Left kidney (tissue), 2 donors: ENCODE measurements around the gene FAM53B. TPM values are rescaled to one million over a fixed set of nuclear protein-coding genes. Genes with fewer than 3 reads are reported as not detected.

Source experiments
- DNase-seq: peaks from one replicate; pipeline ENCODE4 v3.0.0-alpha.2; 2013
- polyA plus RNA-seq: library from polyadenylated mRNA; unstranded; fragments of 120-200 nt; gene quantifications from one replicate; pipeline ENCODE4 v1.2.1, GENCODE V29; 2013; ENCODE audit not compliant: insufficient read length

FAM53B gene
- polyA plus RNA-seq, 1 donor: 23.4 TPM

- DNase-seq: no peak
Observed at GRCh38 chr10:124647421-124648130, 96.6 kb downstream of the FAM53B start.

DNA sequence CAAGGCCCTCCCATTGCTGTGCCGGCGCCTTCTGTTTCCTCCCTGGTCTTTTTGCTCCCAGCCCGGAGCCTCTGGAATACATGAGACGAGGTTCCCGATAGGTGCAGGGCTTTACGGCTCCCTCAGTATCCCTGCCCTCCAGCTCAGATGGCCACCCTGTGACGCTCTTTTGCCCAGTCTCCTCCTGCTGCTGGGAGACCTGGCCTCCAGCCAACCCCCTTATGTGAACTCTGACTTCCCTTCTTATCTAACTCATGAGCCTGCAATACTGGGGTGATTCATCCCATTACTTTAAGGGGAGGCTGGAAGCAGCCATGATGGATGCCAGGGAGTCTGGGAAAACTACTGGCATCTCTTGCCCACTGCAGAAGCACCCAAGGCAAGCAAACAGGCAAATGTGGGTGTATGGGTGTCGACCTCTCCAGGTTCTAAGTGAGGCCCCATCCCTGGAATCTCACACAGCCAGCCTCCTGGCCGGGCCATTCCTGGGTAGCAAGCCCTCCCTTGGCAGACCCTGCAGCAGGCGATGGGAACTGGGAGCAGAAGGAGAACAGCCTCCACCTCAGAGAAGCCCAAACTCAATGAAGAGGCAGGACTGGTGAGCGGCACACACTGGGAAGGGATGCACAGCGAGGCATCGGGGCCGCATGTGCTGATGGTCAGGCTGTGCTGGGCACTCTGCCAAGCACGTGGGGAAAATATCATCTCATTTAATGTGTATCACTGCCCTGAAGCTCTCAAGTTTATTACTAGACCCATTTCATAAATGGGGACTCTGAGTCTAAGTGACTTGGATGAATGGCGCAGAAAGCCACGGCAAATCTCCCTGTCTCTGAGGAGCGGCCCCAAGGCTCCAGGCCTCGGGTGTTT is 97.5 kb downstream of the FAM53B start:
- no peak for DNase-seq

DNA sequence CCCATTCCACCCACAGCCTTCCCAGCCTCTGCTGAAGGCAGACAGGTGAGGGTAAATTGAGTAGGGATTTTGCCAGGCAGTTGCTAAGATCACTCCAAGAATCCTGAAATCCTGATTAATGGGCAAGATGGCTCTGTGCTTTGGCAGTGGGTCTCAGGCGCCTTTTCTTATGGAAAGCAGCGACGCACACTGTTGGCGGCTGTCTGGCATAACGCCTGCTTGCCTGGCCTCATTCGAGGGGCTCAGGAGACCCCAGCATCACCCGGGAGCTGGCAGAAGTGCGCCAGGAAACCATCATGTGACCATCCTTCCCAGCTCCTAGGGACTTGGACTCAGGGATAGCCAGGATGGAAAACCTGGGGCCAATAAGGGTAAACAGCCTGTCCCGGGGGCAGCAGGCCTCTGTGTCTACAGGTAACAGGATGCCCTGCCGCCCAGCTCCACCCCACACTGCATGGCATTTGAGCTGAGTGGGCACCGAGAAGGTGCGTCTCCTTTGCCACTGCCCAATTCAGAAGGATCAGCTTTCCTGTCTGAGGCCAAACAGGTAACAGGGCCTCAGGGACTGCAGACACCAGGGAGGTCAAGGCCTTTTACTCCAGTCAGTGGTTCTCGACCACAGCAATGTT is 98.6 kb downstream of the FAM53B start:
- no peak for DNase-seq

DNA sequence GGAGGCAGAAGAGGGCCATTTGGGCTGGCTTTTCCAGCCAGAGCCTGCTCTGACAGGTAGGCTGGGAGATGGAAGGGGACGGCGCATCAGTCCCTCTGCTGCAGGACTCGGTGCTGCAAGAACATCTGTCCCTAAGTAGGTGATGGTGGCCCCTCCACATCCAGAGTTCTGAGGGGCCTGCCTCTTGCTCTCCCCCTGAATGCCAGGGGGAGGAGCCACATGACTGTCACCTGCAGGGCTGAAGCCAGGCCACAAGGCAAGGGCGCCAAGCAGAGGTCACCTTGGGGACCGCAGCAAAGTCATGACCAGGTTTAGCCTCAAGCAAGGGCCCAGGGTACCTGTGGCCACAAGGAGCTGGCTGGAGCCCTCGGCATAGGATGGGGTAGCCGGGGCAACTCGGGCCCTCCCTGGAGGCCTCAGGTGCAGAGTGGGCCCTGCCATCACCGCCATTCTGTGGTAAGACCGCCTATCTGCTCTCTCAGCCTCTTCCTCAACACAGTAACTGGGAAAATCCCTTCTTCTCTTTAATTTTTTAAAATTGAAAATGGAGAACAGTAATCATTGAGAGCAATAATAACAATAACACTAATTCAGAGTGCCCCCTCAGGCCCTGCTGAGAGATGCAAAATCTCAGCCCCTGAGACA is 99.3 kb downstream of the FAM53B start:
- no peak for DNase-seq

GRCh38 chr10:124644236-124644635 is 99.9 kb downstream of the FAM53B start:
- no peak for DNase-seq

DNA sequence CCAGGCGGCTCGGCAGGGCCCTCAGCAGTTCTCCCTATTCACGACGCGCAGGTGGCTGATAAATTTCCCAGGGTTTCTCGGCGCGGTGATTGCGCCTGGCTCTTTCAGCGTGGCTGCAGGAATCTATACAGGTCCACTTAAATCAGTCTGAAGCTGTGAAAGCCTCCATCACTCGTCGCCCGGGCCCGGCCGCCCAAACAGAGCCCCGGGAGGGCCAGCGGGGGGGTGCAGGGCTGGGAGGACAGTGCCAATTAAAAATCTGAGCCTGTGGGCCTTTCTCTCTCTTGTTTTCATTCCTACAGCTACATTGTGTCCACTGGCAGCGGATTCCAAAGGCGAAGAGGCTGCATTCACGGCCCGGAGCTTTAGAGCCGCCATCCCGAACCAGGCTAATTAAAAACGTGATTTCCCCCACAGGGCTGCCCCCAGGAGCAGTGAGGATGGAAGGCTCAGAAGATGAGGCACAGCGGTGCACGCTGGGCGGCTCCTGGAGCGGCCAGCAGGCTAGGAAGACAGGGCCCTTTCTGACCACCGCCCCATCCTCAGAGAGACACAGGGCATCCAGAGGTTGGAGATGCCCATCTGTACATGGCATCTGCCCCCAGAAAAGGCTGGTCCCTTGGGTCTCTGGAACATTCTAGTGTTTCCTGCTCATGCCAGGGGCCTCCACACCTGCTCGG is 100.7 kb downstream of the FAM53B start:
- DNase-seq: no peak

GRCh38 chr10:124642088-124642710 is 102.0 kb downstream of the FAM53B start:
- DNase-seq: no peak

- no peak for DNase-seq
Observed at GRCh38 chr10:124641282-124642087, 102.7 kb downstream of the FAM53B start.

- DNase-seq: no peak
Observed at GRCh38 chr10:124640538-124641231, 103.5 kb downstream of the FAM53B start.

DNA sequence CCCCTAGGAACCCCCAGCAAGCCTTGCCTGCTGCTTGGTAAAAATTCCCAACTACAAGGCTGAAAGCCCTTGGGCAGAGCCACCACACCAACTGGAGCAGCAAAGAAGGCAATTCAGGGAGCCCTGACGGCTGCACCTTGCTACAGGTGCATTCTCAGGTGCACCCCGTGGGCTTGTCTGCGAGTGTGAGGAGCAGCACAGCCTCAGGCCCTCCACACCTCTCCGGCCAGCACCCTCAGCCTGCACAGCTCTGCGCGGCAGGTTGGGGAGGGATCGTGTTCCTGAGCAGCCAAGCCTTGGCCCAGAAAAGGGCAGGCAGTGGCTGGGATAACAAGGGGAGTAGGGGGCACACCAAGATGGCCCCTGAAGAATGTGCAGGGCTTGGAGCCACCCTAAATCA is 104.1 kb downstream of the FAM53B start:
- DNase-seq: no peak

DNA sequence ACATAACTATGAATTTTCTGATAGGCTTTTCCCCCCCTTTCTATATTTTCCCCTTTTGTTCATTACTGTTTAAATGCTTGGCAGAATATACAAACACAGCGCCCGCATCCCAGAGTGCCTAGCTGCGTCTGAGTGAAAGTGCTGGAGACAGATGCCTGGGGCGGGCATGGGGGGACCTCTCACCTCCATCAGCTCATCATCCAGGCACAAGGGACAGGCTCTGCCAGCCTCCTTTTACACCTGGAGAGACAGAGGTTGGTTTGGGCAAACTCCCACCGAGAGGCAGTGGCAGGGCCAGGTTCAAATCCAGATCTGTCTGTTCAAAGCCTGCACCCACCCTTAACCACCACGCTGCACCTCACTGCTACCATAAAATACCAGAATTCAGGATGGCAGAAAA is 104.5 kb downstream of the FAM53B start:
- DNase-seq: no peak

GRCh38 chr10:124639206-124639605 is 105.0 kb downstream of the FAM53B start:
- no peak for DNase-seq

- no peak for DNase-seq
Observed at GRCh38 chr10:124637746-124638145, 106.4 kb downstream of the FAM53B start.

GRCh38 chr10:124637091-124637700 is 107.0 kb downstream of the FAM53B start:
- no peak for DNase-seq

- DNase-seq: no peak
Observed at GRCh38 chr10:124636271-124636995, 107.7 kb downstream of the FAM53B start.

DNA sequence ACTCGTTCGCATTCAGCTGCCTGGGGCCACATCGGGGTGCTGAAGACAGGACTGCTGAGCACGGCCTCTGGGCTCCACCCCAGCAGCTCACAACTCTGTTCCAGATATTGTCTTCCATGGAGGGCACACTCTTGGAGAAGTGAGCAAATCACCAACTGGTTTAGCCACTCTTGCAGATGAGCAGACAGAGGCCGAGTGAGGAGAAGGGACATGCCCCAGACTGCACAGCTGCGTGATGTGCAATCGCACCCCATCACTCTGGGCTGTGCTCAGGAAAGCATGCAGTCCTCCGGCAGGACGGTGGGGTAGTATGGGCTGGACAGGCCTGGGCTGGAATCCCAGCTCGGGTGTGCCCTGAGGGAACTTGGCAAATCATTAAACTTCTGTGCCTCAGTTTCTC is 111.6 kb downstream of the FAM53B start:
- no peak for DNase-seq

- DNase-seq: no peak
Observed at GRCh38 chr10:124632064-124632531, 112.1 kb downstream of the FAM53B start.

GRCh38 chr10:124630551-124630950 is 113.6 kb downstream of the FAM53B start:
- DNase-seq: no peak

- DNase-seq: no peak
Observed at GRCh38 chr10:124629842-124630241, 114.3 kb downstream of the FAM53B start.
